AG04449 (cell line): ENCODE measurements around the gene MRPS23.

ENCODE experiments used
- CTCF ChIA-PET: fragments of 350-600 bp; formaldehyde crosslinking; extraction: SDS; loops from one replicate; lab custom pipeline; 2021; ENCODE audit warnings: antibody characterized with exemption; lab: Yijun Ruan, JAX
- POLR2A ChIA-PET: fragments of 400-600, 350-600 bp; formaldehyde crosslinking; extraction: SDS; loops from one replicate; lab custom pipeline; 2020; ENCODE audit warnings: antibody characterized with exemption, inconsistent platforms; lab: Yijun Ruan, JAX
- DNase-seq: peaks from one replicate; pipeline ENCODE4 v3.0.0-alpha.2; 2010; ENCODE audit warnings: low read depth, low spot score
- H3K4me3 ChIP-seq: 2 replicates; pipeline ENCODE4 v1.5.1; 2011; ENCODE audit warnings: low read depth, mild to moderate bottlenecking, control low read depth, low read length
- CTCF ChIP-seq: IDR thresholded peaks from one replicate; pipeline ENCODE4 v1.5.1; 2011; ENCODE audit warnings: mild to moderate bottlenecking, moderate library complexity, low read length, control low read depth, inconsistent platforms; ENCODE audit not compliant: insufficient read depth; ENCODE audit errors: missing control alignments

MRPS23 gene

DNA sequence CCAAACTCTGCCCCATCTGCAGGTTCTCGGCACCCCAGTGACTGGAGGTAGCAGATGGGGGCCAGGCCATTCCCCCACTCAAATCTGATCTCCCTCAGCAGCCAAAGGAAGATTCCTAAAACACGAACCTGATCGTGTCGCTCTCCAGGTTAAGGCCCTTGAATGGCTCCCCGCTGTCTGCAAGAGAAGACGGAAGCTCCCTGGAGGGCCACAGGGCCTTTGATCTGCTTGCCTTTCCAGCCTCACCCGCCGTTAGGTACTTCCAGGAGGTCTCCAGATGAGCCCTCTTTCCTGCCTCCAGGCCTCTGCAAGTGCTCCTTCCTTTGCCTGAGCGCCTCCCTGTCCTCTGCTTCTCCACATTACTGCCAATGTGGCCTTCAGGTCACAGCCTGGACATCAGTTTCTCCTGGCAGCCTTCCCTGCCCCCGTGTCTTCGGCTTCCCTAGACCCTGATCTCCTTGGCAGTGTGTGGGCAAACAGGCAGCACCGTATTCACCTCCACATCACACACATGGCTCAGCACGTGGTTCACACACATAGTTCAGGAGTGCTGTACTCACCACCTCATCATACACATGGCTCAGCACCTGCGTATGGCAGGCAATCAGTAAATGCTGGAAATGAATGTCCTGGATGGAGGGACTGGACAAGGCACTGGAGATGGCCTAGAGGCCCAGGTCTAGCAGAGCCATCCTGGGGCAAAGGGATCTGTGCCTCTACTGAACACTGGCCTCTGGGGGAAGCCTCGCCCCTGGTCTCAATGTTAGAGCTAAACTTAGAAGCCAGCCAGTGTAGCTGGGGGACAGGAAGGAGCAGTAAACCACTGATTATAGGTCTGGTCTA, 26.4 kb upstream of the MRPS23 start:
- ChIA-PET CTCF (interaction anchor here (0.8 to 36.7 kb wide), 10 partner anchors 9 to 122 kb away, joined by 3 to 1361 read pairs (median 38); partner anchors contain the start of genes CUEDC1, SRSF1 and VEZF1), POLR2A (interaction anchor here (0.6 to 3.7 kb wide), 10 partner anchors 15 to 131 kb away, joined by 3 to 24 read pairs (median 9); partner anchors contain the start of genes SRSF1 and VEZF1)
- no peak for TF ChIP-seq CTCF
- H3K4me3 ChIP-seq = no peak overlapping the region
- no peak for DNase-seq

DNA sequence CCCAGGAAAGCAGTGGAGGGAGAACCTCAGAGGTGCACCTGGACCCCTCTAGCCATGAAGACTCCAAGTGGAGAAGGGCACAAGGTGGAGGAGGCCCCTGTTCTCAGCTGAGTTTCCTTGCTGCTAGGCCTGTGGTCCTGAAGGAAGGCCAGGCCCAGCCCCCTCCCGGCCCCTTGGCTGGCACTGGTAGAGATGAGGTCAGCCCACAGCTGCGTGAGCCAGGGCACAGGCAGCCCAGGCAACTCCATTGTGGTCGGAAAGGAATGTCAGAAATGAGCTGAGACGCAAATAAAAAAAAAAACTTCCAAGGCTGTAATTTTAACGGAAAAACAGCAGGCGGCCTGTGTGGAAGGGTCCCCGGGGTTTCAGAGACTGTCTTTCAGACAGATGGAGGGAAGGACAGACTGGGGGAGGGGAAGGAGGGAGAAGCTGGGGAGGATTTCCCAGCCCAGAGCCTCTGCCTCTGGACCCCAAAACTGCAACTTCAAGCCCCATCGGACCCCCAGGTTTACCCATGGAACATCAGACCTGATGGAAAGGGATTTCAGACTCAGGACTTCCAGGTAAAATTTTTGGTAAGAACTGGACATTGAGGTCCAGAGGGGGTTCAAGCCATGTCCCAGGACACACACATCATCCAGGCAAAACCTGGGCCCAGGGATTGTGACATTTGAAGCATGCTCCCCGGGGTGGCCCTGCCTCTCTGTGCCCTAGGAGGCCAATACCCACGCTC, 25.6 kb upstream of the MRPS23 start:
- peak overlapping the region; percentile 31 for H3K4me3 ChIP-seq
- CTCF ChIA-PET = interaction anchor here (1.7 to 36.7 kb wide), 10 partner anchors 8 to 122 kb away, joined by 4 to 1361 read pairs (median 38); partner anchors contain the start of genes CUEDC1, SRSF1 and VEZF1
- POLR2A ChIA-PET = interaction anchor here (0.6 to 3.7 kb wide), 17 partner anchors 15 to 131 kb away, joined by 3 to 24 read pairs (median 5); partner anchors contain the start of genes CUEDC1, MRPS23, SRSF1 and VEZF1
- TF ChIP-seq CTCF = peak; percentile 60
- DNase-seq = peak; percentile 94

GRCh38 chr17:57874434-57875289, 24.8 kb upstream of the MRPS23 start:
- POLR2A ChIA-PET = interaction anchor here (0.7 to 3.7 kb wide), 20 partner anchors 14 to 209 kb away, joined by 3 to 24 read pairs (median 4); partner anchors contain the start of genes CUEDC1, MRPS23, SRSF1 and VEZF1
- TF ChIP-seq CTCF = no peak
- DNase-seq = peak; percentile 80
- CTCF ChIA-PET = interaction anchor here (1.1 to 36.7 kb wide), 11 partner anchors 7 to 123 kb away, joined by 3 to 1361 read pairs (median 29); partner anchors contain the start of genes CUEDC1, SRSF1 and VEZF1
- H3K4me3 ChIP-seq = peak overlapping the region; percentile 31

GRCh38 chr17:57874058-57874419, 24.2 kb upstream of the MRPS23 start:
- no peak for TF ChIP-seq CTCF
- CTCF ChIA-PET = interaction anchor here (1.1 to 36.7 kb wide), 10 partner anchors 12 to 124 kb away, joined by 3 to 1361 read pairs (median 32); partner anchors contain the start of genes CUEDC1, SRSF1 and VEZF1
- POLR2A ChIA-PET = interaction anchor here (0.7 to 3.7 kb wide), 12 partner anchors 13 to 210 kb away, joined by 3 to 24 read pairs (median 4); partner anchors contain the start of genes MRPS23, SRSF1 and VEZF1

GRCh38 chr17:57873261-57874057, 23.6 kb upstream of the MRPS23 start:
- no peak for TF ChIP-seq CTCF
- POLR2A ChIA-PET = interaction anchor here (2.3 to 3.7 kb wide), 4 partner anchors 13 to 133 kb away, joined by 11 to 24 read pairs (median 14); partner anchors contain the start of gene SRSF1
- no peak for DNase-seq
- no peak overlapping the region for H3K4me3 ChIP-seq
- CTCF ChIA-PET = interaction anchor here (1.1 to 36.7 kb wide), 8 partner anchors 12 to 124 kb away, joined by 3 to 1361 read pairs (median 52); partner anchors contain the start of genes CUEDC1, SRSF1 and VEZF1

More at GRCh38 chr17:57874058-57874419, 24.2 kb upstream of the MRPS23 start:
- DNase-seq = no peak
- H3K4me3 ChIP-seq = peak overlapping the region; percentile 12
